Kidney epithelial cell (primary cell): ENCODE measurements around the gene TRIP12. TPM values are rescaled to one million over a fixed set of nuclear protein-coding genes. Genes with fewer than 3 reads are reported as not detected.
"Not testable (repeated sequence)": the region's sequence is repeated elsewhere in the genome, so short reads cannot be mapped to it uniquely, and the experiment has no call there.

Experiments used
- DNase-seq: peaks from one replicate; pipeline ENCODE4 v3.0.0-alpha.2; 2010; ENCODE audit warnings: low read depth
- H3K27me3 ChIP-seq: 2 replicates; pipeline ENCODE4 v1.6.0; 2011; ENCODE audit warnings: low read length; ENCODE audit not compliant: control insufficient read depth, insufficient read depth
- H3K36me3 ChIP-seq: 2 replicates; pipeline ENCODE4 v1.5.1; 2011; ENCODE audit warnings: low read length; ENCODE audit not compliant: control insufficient read depth, insufficient read depth
- H3K4me3 ChIP-seq: 2 replicates; pipeline ENCODE4 v1.5.1; 2011; ENCODE audit warnings: low read depth, mild to moderate bottlenecking, control low read depth, low read length
- CTCF ChIP-seq: IDR thresholded peaks from 2 replicates; pipeline ENCODE4 v1.5.1; 2011; ENCODE audit warnings: mild to moderate bottlenecking, moderate library complexity, low read length, control low read depth, inconsistent platforms; ENCODE audit not compliant: insufficient read depth, poor library complexity, severe bottlenecking
- total RNA-seq: library from RNA; depleted of rRNA; stranded (reverse); fragments of >200 nt; gene quantifications from 2 replicates; pipeline ENCODE4 v1.2.3, GENCODE V29; 2015

Gene TRIP12
- total RNA-seq, 1 donor from 2014 or later = 109 TPM

DNA sequence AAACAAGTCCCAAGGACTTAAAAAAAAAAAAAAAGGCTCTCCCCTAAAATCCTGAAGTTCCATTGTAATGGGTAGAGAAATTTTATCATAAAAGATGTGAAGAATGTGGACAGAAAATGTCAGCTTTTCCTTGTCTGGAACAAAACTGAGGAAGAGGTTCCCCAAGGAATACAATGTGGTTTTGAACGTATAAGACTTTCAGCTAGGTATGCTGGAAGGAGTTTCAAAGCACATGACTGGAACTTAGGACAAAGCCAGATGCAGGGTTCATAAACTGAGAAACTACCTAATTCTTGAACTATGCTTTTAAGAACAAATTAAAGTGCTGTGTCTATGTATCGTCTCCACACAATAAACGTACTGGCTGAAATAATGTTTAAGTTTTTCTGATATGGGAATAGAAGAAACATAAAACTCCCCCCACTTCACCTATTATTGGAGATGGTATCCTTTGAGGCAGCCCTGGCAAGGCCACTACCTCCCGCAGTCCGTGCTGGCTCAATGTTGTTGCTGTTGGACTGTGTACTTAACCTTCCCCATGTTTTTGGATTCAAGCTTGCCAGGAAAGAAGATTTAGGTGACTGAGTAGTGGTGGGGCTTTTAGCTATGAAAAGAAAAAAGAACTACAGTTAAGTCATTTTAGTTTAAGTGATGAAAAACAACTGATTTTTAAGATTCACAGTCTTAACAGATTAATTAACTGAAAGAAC, 123.2 kb downstream of the TRIP12 start:
- H3K36me3 ChIP-seq = peaks cover 3% of the 10 kb centered on the region
- H3K27me3 ChIP-seq = no peaks in the 10 kb centered on the region
- no peak for TF ChIP-seq CTCF
- DNase-seq = no peak
- no peak overlapping the region for H3K4me3 ChIP-seq

GRCh38 chr2:229795058-229795457, 126.8 kb downstream of the TRIP12 start:
- H3K27me3 ChIP-seq = no peaks in the 10 kb centered on the region
- peaks cover 3% of the 10 kb centered on the region for H3K36me3 ChIP-seq
- TF ChIP-seq CTCF = no peak
- H3K4me3 ChIP-seq = no peak overlapping the region
- no peak for DNase-seq

- Histone ChIP-seq H3K27me3 (no peaks in the 10 kb centered on the region), H3K36me3 (peaks cover 3% of the 10 kb centered on the region), H3K4me3 (no peak overlapping the region)
- no peak for TF ChIP-seq CTCF
- DNase-seq = no peak
Observed at GRCh38 chr2:229794636-229795035, 127.2 kb downstream of the TRIP12 start.

DNA sequence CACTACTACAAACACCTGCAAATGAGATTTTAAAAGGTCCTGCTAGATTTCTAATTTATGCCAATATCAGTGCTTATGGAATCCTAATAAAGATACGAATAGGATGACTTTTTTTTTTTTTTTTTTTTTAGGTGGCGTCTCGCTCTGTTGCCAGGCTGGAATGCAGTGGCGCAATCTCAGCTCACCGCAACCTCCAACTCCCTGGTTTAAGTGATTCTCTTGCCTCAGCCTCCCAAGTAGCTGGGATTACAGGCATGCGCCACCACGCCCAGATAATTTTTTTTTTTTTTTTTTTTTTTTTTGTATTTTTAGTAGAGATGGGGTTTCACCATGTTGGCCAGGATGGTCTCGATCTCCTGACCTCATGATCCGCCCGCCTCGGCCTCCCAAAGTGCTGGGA, 135.5 kb downstream of the TRIP12 start:
- DNase-seq, H3K36me3 ChIP-seq, H3K27me3 ChIP-seq, H3K4me3 ChIP-seq: not testable (repeated sequence)

DNA sequence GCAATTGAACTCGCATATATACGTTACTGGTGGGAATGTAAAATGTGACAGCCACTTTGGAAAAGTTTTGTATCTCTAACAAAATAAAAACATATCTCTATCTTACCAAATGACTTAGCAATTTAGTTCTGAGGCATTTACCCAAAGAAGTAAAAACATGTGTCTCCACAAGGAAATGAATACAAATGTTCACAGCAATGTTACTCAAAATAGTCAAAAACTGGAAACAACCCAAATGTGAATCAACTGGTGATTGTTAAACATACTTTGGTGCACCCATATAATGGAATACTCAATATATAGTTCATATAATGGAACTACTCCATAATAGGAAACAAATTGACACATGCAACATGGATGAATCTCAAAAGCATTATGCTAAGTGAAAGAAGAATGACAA, 137.0 kb downstream of the TRIP12 start:
- no peaks in the 10 kb centered on the region for H3K27me3 ChIP-seq
- H3K4me3 ChIP-seq = no peak overlapping the region
- TF ChIP-seq CTCF = no peak
- H3K36me3 ChIP-seq = no peaks in the 10 kb centered on the region
- no peak for DNase-seq

DNA sequence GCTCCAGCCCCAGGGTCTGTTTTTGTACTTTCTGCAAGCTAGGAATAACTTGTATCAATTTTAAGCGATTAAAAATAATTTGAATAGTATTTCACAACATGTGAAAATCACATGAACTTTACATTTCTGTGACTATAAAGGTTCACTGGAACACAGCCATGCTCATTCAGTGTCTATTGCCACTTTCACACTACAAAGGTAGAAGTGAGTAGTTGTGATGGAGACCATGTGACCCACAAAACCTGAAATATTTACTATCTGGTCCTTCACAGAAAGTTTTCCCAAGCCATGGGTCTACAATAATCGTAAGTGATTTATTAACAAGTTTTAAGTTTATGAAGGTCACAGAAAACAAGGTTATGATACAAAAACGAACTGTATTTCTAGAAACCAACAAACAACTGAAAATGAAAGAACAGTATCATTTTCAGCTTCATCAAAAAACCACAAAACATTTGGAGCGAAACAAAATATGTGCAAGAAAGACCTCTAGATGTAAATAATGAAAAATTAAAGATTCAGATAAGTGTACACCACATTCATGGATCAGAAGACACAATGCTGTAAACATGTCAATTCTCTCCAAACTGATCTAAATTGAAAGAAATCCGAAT, 138.6 kb downstream of the TRIP12 start:
- DNase-seq = no peak
- TF ChIP-seq CTCF = no peak
- H3K4me3 ChIP-seq = no peak overlapping the region
- no peaks in the 10 kb centered on the region for H3K27me3 ChIP-seq
- no peaks in the 10 kb centered on the region for H3K36me3 ChIP-seq
